ENCODE measurements around the gene BUB3.

Gene BUB3

GRCh38 chr10:123142701-123143161 lies 11.5 kb upstream of the BUB3 start:
- no peak for DNase-seq (ENCODE audit: low read depth)
- TF ChIP-seq, protein P1, sequence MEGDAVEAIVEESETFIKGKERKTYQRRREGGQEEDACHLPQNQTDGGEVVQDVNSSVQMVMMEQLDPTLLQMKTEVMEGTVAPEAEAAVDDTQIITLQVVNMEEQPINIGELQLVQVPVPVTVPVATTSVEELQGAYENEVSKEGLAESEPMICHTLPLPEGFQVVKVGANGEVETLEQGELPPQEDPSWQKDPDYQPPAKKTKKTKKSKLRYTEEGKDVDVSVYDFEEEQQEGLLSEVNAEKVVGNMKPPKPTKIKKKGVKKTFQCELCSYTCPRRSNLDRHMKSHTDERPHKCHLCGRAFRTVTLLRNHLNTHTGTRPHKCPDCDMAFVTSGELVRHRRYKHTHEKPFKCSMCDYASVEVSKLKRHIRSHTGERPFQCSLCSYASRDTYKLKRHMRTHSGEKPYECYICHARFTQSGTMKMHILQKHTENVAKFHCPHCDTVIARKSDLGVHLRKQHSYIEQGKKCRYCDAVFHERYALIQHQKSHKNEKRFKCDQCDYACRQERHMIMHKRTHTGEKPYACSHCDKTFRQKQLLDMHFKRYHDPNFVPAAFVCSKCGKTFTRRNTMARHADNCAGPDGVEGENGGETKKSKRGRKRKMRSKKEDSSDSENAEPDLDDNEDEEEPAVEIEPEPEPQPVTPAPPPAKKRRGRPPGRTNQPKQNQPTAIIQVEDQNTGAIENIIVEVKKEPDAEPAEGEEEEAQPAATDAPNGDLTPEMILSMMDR (IDR thresholded peaks at IDR 0.05; ENCODE audit: insufficient read depth, low read depth, low read length, missing control alignments), result no peak
- no peak overlapping the region for H3K4me3 ChIP-seq (ENCODE audit: low read depth, low read length)

- no peak overlapping the region for H3K4me3 ChIP-seq (ENCODE audit: low read depth, low read length)
- TF ChIP-seq, protein P1 (IDR thresholded peaks at IDR 0.05; ENCODE audit: insufficient read depth, low read depth, low read length, missing control alignments), result no peak
- no peak for DNase-seq (ENCODE audit: low read depth)
These were observed 10.9 kb upstream of the BUB3 start for GRCh38 chr10:123143162-123143824.

GRCh38 chr10:123143825-123144168 lies 10.4 kb upstream of the BUB3 start:
- no peak for DNase-seq (ENCODE audit: low read depth)
- TF ChIP-seq, protein P1 (IDR thresholded peaks at IDR 0.05; ENCODE audit: insufficient read depth, low read depth, low read length, missing control alignments), result no peak
- H3K4me3 ChIP-seq (ENCODE audit: low read depth, low read length), result no peak overlapping the region

- TF ChIP-seq, protein P1 (IDR thresholded peaks at IDR 0.05; ENCODE audit: insufficient read depth, low read depth, low read length, missing control alignments), result no peak
- no peak for DNase-seq (ENCODE audit: low read depth)
- no peak overlapping the region for H3K4me3 ChIP-seq (ENCODE audit: low read depth, low read length)
These were observed 9.3 kb upstream of the BUB3 start for GRCh38 chr10:123144697-123145541.

- no peak overlapping the region for H3K4me3 ChIP-seq (ENCODE audit: low read depth, low read length)
- TF ChIP-seq, protein P1 (IDR thresholded peaks at IDR 0.05; ENCODE audit: insufficient read depth, low read depth, low read length, missing control alignments), result no peak
- no peak for DNase-seq (ENCODE audit: low read depth)
These were observed 8.6 kb upstream of the BUB3 start for GRCh38 chr10:123145542-123146012.

DNA sequence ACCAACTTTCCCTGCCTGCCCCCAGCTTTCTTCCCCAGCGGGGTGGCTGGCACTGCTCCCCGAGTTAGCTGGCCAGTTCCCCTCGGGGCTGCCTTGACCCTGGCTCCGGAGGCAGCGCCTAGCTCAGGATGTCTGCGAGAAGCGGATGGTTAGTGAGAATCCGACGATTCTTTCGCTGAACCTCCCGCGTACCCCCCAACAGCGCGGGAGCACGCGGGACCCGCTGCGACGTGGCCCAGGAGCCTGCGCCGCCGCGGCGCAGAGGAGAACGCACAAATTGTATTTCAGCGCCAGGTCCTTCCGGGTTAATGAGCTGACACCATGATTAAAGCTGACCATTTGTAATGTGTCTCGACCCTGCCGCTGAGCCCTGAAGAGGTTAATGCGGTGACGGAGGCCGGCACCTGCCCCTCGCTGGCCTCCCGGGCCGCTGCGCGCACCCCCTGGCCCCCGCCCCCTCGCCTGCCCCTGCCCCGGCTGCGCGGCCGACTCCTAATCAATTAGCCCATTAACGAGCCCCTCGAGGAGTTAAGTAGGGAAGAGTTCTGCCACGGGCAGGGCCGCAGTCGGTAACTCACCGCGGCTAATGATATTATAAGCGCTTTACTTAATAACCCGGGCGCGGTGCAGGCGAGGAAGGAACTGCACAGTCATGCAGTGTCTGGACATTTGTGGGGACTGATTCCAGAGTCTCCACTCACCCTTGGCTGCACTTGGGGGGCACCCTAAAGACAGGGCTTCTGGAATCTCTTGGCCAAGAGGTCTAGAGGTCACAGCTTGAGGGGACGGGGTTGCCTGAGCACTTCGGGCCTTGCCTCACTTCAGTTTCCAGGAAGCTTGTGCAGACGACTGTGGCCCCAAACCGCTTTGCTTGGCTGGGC lies 7.9 kb upstream of the BUB3 start:
- TF ChIP-seq, protein P1 (IDR thresholded peaks at IDR 0.05; ENCODE audit: insufficient read depth, low read depth, low read length, missing control alignments), result no peak
- no peak for DNase-seq (ENCODE audit: low read depth)
- H3K4me3 ChIP-seq (ENCODE audit: low read depth, low read length), result no peak overlapping the region
